MCF 10A (cell line): ENCODE measurements around the gene HS6ST2. TPM values are rescaled to one million over a fixed set of nuclear protein-coding genes. Genes with fewer than 3 reads are reported as not detected.

Source experiments
- BruUV-seq: library from RNA; stranded (reverse); fragments of 400-500 nt; replicated peaks from 2 replicates; lab custom pipeline; 2021; lab: Mats Ljungman, UMichigan
- CTCF ChIA-PET: fragments of 300-600 bp; sonication (Branson Sonifier 250); formaldehyde crosslinking; extraction: SDS; loops from one replicate; lab custom pipeline; 2021; ENCODE audit warnings: antibody characterized with exemption, inconsistent platforms; lab: Yijun Ruan, JAX
- POLR2A ChIA-PET: fragments of 300-600, 350-650 bp; sonication (Branson Sonifier 250); formaldehyde crosslinking; extraction: SDS; loops from one replicate; lab custom pipeline; 2020; ENCODE audit warnings: antibody characterized with exemption, inconsistent platforms; lab: Yijun Ruan, JAX
- DNase-seq: peaks from one replicate; pipeline ENCODE4 v3.0.0-alpha.2; 2018; ENCODE audit not compliant: unreplicated experiment
- H3K27ac Mint-ChIP-seq: one replicate; pipeline ENCODE4 v1.8.0; 2022; ENCODE audit warnings: mild to moderate bottlenecking, low read depth, mixed read lengths; ENCODE audit not compliant: unreplicated experiment
- H3K27me3 Mint-ChIP-seq: one replicate; pipeline ENCODE4 v1.8.0; 2022; ENCODE audit warnings: mixed read lengths; ENCODE audit not compliant: insufficient read depth, unreplicated experiment
- H3K36me3 Mint-ChIP-seq: one replicate; pipeline ENCODE4 v1.8.0; 2022; ENCODE audit warnings: mild to moderate bottlenecking, moderate library complexity, mixed read lengths; ENCODE audit not compliant: insufficient read depth, unreplicated experiment
- H3K4me1 Mint-ChIP-seq: one replicate; pipeline ENCODE4 v1.8.0; 2022; ENCODE audit warnings: mixed read lengths; ENCODE audit not compliant: insufficient read depth, unreplicated experiment
- H3K4me3 Mint-ChIP-seq: one replicate; pipeline ENCODE4 v1.8.0; 2022; ENCODE audit warnings: mild to moderate bottlenecking, moderate library complexity, mixed read lengths; ENCODE audit not compliant: unreplicated experiment
- H3K9me3 Mint-ChIP-seq: one replicate; pipeline ENCODE4 v1.8.0; 2022; ENCODE audit warnings: mixed read lengths; ENCODE audit not compliant: unreplicated experiment
- CTCF ChIP-seq: fragments of 200-600 bp; IDR thresholded peaks from one replicate; pipeline ENCODE4 v1.8.0; 2022; ENCODE audit warnings: antibody characterized with exemption, mild to moderate bottlenecking; ENCODE audit not compliant: unreplicated experiment
- intact Hi-C: fragments of 100-400 bp; cut with micrococcal nuclease; formaldehyde crosslinking; loops from 2 replicates; pipeline ENCODE4 v1.14.1; 2022
- total RNA-seq: library from RNA; stranded (reverse); gene quantifications from 2 replicates; pipeline ENCODE4 v1.2.3, GENCODE V29; 2022

The HS6ST2 gene
- total RNA-seq, 1 experiment from 2014 or later: 26.1 TPM

- H3K36me3 Mint-ChIP-seq: peaks cover 6% of the 10 kb centered on the region
- intact Hi-C loops: no loop called here
- no peak for TF ChIP-seq CTCF
- ChIA-PET POLR2A (interaction anchor here (1.2 kb wide), 1 partner anchor 34 kb away, joined by 3 read pairs; no protein-coding TSS in a partner anchor), CTCF (no interaction called here)
- DNase-seq: peak; percentile 27
- H3K27me3 Mint-ChIP-seq: peaks cover 47% of the 10 kb centered on the region
- H3K4me3 Mint-ChIP-seq: no peak overlapping the region
- no TSS peak for BruUV-seq
- H3K27ac Mint-ChIP-seq: no peak overlapping the region
- no peaks in the 10 kb centered on the region for H3K4me1 Mint-ChIP-seq
- H3K9me3 Mint-ChIP-seq: no peaks in the 10 kb centered on the region
Measured at GRCh38 chrX:132810964-132811712, 147.3 kb downstream of the HS6ST2 start.

GRCh38 chrX:132810488-132810887, 147.9 kb downstream of the HS6ST2 start:
- no peak overlapping the region for H3K27ac Mint-ChIP-seq
- intact Hi-C loops: no loop called here
- no peaks in the 10 kb centered on the region for H3K4me1 Mint-ChIP-seq
- peaks cover 43% of the 10 kb centered on the region for H3K27me3 Mint-ChIP-seq
- no peak overlapping the region for H3K4me3 Mint-ChIP-seq
- peaks cover 6% of the 10 kb centered on the region for H3K36me3 Mint-ChIP-seq
- ChIA-PET POLR2A (interaction anchor here (0.6 to 1.2 kb wide), 2 partner anchors 10 to 35 kb away, joined by 3 read pairs; no protein-coding TSS in a partner anchor), CTCF (no interaction called here)
- DNase-seq: no peak
- H3K9me3 Mint-ChIP-seq: no peaks in the 10 kb centered on the region
- BruUV-seq: no TSS peak
- no peak for TF ChIP-seq CTCF

- CTCF ChIA-PET: no interaction called here
- BruUV-seq: no TSS peak
- TF ChIP-seq CTCF: no peak
Measured at GRCh38 chrX:132809581-132809980, 148.8 kb downstream of the HS6ST2 start.

DNA sequence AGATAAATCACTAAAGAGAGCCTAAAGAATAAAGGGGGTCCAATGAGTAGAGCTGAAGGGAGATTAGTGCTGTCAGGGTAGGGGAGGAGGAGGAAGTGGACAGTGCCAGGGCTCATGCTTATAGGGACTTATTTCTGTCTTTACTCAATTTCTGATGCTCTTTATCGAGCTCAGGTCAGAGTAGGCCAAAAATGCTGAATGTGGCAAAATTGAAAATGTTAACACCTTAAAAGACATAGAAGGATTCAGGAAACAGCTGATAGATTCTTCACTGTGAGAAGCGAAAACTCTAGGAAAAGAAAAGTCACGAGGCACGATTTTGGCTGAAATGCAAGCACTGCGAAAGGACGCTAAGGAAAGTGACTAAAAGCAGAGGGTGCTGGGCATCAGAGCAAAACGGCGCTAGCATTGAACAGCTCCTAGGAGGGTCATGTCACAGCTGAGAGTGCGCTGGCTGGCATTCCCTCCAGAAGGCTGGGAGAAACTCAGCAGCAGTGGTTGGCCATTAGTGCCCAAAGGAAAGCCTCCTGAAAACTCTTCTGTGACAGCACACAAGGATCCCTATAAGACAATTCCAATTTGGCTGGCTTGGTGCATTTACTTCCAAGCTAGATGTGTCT, 150.9 kb downstream of the HS6ST2 start:
- Mint-ChIP-seq H3K27me3 (peaks cover 38% of the 10 kb centered on the region), H3K9me3 (no peaks in the 10 kb centered on the region), H3K27ac (no peak overlapping the region), H3K4me1 (no peaks in the 10 kb centered on the region), H3K36me3 (peaks cover under 1% of the 10 kb centered on the region), H3K4me3 (no peak overlapping the region)
- ChIA-PET POLR2A (no interaction called here), CTCF (interaction anchor here (1.2 kb wide), 1 partner anchor 68 kb away, joined by 3 read pairs; no protein-coding TSS in a partner anchor)
- TF ChIP-seq CTCF: no peak
- BruUV-seq: no TSS peak
- intact Hi-C loops: no loop called here
- DNase-seq: no peak

More at GRCh38 chrX:132809581-132809980, 148.8 kb downstream of the HS6ST2 start:
- H3K9me3 Mint-ChIP-seq: no peaks in the 10 kb centered on the region
- no peaks in the 10 kb centered on the region for H3K4me1 Mint-ChIP-seq
- H3K27me3 Mint-ChIP-seq: peaks cover 43% of the 10 kb centered on the region
- no peak overlapping the region for H3K4me3 Mint-ChIP-seq
- DNase-seq: no peak
- POLR2A ChIA-PET: no interaction called here
- peaks cover 6% of the 10 kb centered on the region for H3K36me3 Mint-ChIP-seq
- no peak overlapping the region for H3K27ac Mint-ChIP-seq
- intact Hi-C loops: no loop called here
